GM12878 (cell line): ENCODE measurements around the gene SARDH. TPM values are rescaled to one million over a fixed set of nuclear protein-coding genes. Genes with fewer than 3 reads are reported as not detected.

ENCODE experiments used
- ATAC-seq: fragments of 200-7000 bp; cut with Tn5 transposase; 3 replicates; pipeline ENCODE4 v1.9.1; 2020; ENCODE audit warnings: mild to moderate bottlenecking, moderate library complexity
- BruUV-seq: library from RNA; stranded (reverse); fragments of 400-500 nt; replicated peaks from 2 replicates; lab custom pipeline; 2021; lab: Mats Ljungman, UMichigan
- CTCF ChIA-PET: fragments of 300-600 bp; sonication (Branson Sonifier 250); formaldehyde crosslinking; extraction: SDS; loops from one replicate; lab custom pipeline; 2021; ENCODE audit warnings: inconsistent platforms; lab: Yijun Ruan, JAX
- POLR2A ChIA-PET: fragments of 350-600 bp; formaldehyde crosslinking; extraction: SDS; loops from one replicate; lab custom pipeline; 2021; ENCODE audit warnings: inconsistent platforms; lab: Charles Lee
- RAD21 ChIA-PET: fragments of 300-600 bp; sonication (Branson Sonifier 250); formaldehyde crosslinking; loops from one replicate; lab custom pipeline; 2023; ENCODE audit warnings: antibody characterized with exemption; ENCODE audit not compliant: unreplicated experiment; lab: Charles Lee
- SMC1A ChIA-PET: fragments of 300-600 bp; sonication (Branson Sonifier 250); formaldehyde crosslinking; loops from one replicate; lab custom pipeline; 2023; ENCODE audit not compliant: unreplicated experiment, uncharacterized antibody; lab: Charles Lee
- DNase-seq: peaks from one replicate; pipeline ENCODE4 v3.0.0-alpha.2; 2011; ENCODE audit warnings: low read depth, low spot score
- FAIRE-seq: peaks from 3 replicates; lab custom pipeline; 2011; peaks lifted over from hg19 to GRCh38; lab: Jason Lieb, UNC
- H2AFZ ChIP-seq: 2 replicates; pipeline ENCODE4 v1.6.0; 2011; ENCODE audit warnings: low read depth, low read length, control low read depth; ENCODE audit not compliant: control insufficient read depth
- H3K27ac ChIP-seq: 2 replicates; pipeline ENCODE4 v1.5.1; 2011; ENCODE audit warnings: control low read depth; ENCODE audit not compliant: control insufficient read depth, insufficient read depth
- H3K27me3 ChIP-seq, 2 experiments: replicated peaks in 1 of 2; 2 replicates each; pipeline versions ENCODE4 v1.6.0 to v1.6.1; 2011; ENCODE audit warnings: low read length in 1 of 2; ENCODE audit not compliant: control insufficient read depth in 2 of 2, insufficient read depth in 2 of 2
- H3K36me3 ChIP-seq, 2 experiments: 2 replicates each; pipeline ENCODE4 v1.5.1; 2011; ENCODE audit warnings: low read length in 1 of 2; ENCODE audit not compliant: control insufficient read depth in 2 of 2, insufficient read depth in 2 of 2
- H3K4me1 ChIP-seq: 2 replicates; pipeline ENCODE4 v1.6.1; 2011; ENCODE audit warnings: mild to moderate bottlenecking, low read length, moderate library complexity, mixed read lengths; ENCODE audit not compliant: control insufficient read depth, insufficient read depth
- H3K4me2 ChIP-seq: 2 replicates; pipeline ENCODE4 v1.6.0; 2011; ENCODE audit warnings: control low read depth; ENCODE audit not compliant: control insufficient read depth, insufficient read depth
- H3K4me3 ChIP-seq: fragments of 200-600 bp; sonication (generic); 2 replicates; pipeline ENCODE4 v1.5.1; 2016
- H3K79me2 ChIP-seq: 2 replicates; pipeline ENCODE4 v1.6.0; 2011; ENCODE audit warnings: low read length; ENCODE audit not compliant: control insufficient read depth, insufficient read depth
- H3K9ac ChIP-seq: 2 replicates; pipeline ENCODE4 v1.8.0; 2011; ENCODE audit warnings: low read length, control low read depth, mixed read lengths; ENCODE audit not compliant: control insufficient read depth, insufficient read depth
- H3K9me3 ChIP-seq: replicated peaks from 3 replicates; pipeline ENCODE4 v1.5.1; 2011; ENCODE audit warnings: mild to moderate bottlenecking, low read length; ENCODE audit not compliant: control insufficient read depth, insufficient read depth
- H4K20me1 ChIP-seq: 2 replicates; pipeline ENCODE4 v1.6.0; 2011; ENCODE audit not compliant: control insufficient read depth, insufficient read depth
- CHD1 ChIP-seq: IDR thresholded peaks from 2 replicates; pipeline ENCODE4 v1.6.1; 2012; ENCODE audit warnings: low read depth, low read length, improper control_type of control experiment
- CTCF ChIP-seq, 3 experiments: IDR thresholded peaks in 2 of 3; conservative IDR thresholded peaks in 1 of 3; 2 replicates each; pipeline ENCODE4 v1.5.1; 2011; ENCODE audit warnings: low read depth in 3 of 3, low read length in 3 of 3, mild to moderate bottlenecking in 3 of 3, control low read depth in 2 of 3, moderate library complexity in 2 of 3, inconsistent platforms in 1 of 3, mixed read lengths in 1 of 3; ENCODE audit not compliant: control insufficient read depth in 2 of 3, insufficient read depth in 1 of 3; ENCODE audit errors: extremely low read depth in 1 of 3
- EED ChIP-seq: sonication (generic); IDR thresholded peaks from 2 replicates; pipeline ENCODE4 v1.6.1; 2016; ENCODE audit warnings: antibody characterized with exemption, low read depth
- IRF5 ChIP-seq: fragments of 450-650 bp; IDR thresholded peaks from 2 replicates; pipeline ENCODE4 v1.6.1; 2017; ENCODE audit warnings: borderline replicate concordance
- NFXL1 ChIP-seq: fragments of 450-650 bp; IDR thresholded peaks from 2 replicates; pipeline ENCODE4 v1.6.1; 2017; ENCODE audit warnings: antibody characterized with exemption, mild to moderate bottlenecking, borderline replicate concordance
- POU2F2 ChIP-seq: IDR thresholded peaks from 3 replicates; pipeline ENCODE4 v1.6.1; 2011; ENCODE audit warnings: low read depth, mild to moderate bottlenecking, low read length, borderline replicate concordance
- TAF1 ChIP-seq: IDR thresholded peaks from 2 replicates; pipeline ENCODE4 v1.6.1; 2011; ENCODE audit warnings: mild to moderate bottlenecking, low read depth, low read length, borderline replicate concordance
- WRNIP1 ChIP-seq: IDR thresholded peaks from 2 replicates; pipeline ENCODE4 v1.6.1; 2011; ENCODE audit warnings: low read depth, low read length, improper control_type of control experiment, borderline replicate concordance
- ZBTB11 ChIP-seq: fragments of 450-650 bp; formaldehyde crosslinking; IDR thresholded peaks from 2 replicates; pipeline ENCODE4 v1.5.0; 2022; ENCODE audit warnings: mild to moderate bottlenecking, missing genetic modification characterization
- WGBS: methylation state at CpG from one replicate; pipeline ENCODE4 v1.1.6; 2016; ENCODE audit warnings: low lambda C conversion rate; ENCODE audit not compliant: insufficient replicate concordance, insufficient coverage; ENCODE audit errors: missing lambda C conversion rate; 5-methylcytosine and 5-hydroxymethylcytosine counted together
- in situ Hi-C: fragments of 300-500 bp; cut with MboI; formaldehyde crosslinking; loops from 9 replicates; pipeline ENCODE4 v1.14.3; 2018; ENCODE audit warnings: mixed read lengths
- intact Hi-C: fragments of 100-400 bp; cut with micrococcal nuclease; formaldehyde crosslinking; loops from one replicate; pipeline ENCODE4 v1.14.2; 2022; ENCODE audit not compliant: unreplicated experiment
- polyA plus RNA-seq, 11 experiments: library from polyadenylated mRNA; depleted of rRNA in 4 of 11; unstranded in 6 of 11; stranded (reverse) in 5 of 11; fragments of >200 nt; fragmentation: Nextera tagmentation in 4 of 11; fragmentation: Illumina TruSeq in 1 of 11; extraction: Ambion mirVana in 4 of 11; extraction: Trizol in 1 of 11; gene quantifications; 1 replicate in 1 of 11; 2 replicates in 10 of 11; pipeline versions ENCODE4 v1.2.1 to v1.2.3, GENCODE V29; 2011 to 2016; ENCODE audit warnings: inconsistent platforms in 2 of 11, missing spikeins in 2 of 11, low read depth in 1 of 11
- total RNA-seq, 4 experiments: library from RNA; depleted of rRNA in 3 of 4; stranded (reverse); fragments of >200 nt in 3 of 4; fragmentation: Illumina TruSeq in 1 of 4; extraction: Trizol in 1 of 4; gene quantifications; 2 replicates each; pipeline versions ENCODE4 v1.2.1 to v1.2.3, GENCODE V29; 2013 to 2021
- TF ChIP-seq, protein P1 (sequence below): fragments of 450-650 bp; IDR thresholded peaks from 2 replicates; pipeline ENCODE4 v1.6.1; 2016; ENCODE audit warnings: mild to moderate bottlenecking

The SARDH gene
- total and polyA plus RNA-seq, 10 of the 15 experiments (the other 5 are each of a cell fraction or from before 2014, with no cell fraction given) = 0.03 to 0.15 (median 0.10) TPM; not detected in 6

DNA sequence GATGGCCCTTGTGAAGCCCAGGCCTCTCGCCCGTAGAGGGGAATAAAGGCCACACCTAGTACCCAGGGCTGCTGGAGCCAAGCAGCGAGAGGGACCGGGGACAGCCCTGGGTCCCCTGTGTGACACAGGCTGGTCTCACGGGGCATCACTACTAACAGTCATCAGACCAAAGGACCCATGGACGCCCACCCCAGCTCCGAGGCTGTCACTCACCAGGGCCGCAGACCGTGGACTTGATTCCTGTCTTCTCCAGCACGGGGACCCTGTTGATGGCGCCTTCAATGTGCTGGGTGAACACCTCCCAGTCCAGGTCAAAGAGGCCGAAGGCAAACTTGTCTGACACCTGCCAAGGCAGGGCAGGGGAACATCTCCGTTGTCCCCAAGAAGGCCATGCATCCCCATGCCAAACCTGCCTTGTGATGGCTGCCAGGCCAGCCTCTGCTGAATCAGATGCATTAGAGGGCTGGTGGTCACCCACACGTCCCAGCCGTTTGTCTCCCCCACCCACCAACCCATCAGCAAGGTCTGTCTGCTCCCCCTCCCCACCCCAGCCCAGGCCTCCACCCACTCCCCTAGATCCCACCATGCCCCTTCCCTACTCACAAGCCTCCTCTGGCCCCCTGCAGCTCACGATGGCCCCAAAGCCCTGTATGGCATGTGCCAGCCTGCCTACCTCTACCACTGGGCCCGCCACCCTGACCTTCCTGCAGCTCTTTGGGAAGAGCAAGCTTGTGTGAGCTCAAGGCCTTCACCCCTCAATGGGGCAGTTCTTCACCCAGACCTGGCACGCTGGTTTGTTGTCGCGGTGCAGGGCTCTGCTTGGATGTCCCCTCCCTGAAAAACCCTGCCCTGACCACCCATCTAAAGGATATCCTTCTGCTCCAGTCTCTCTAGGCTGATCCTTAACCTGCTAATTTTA, 20.8 kb downstream of the SARDH start:
- FAIRE-seq (no peak), DNase-seq (no peak), ATAC-seq (no peak)
- WGBS = 43% methylated on average over 17 of the region's 20 CpGs
- no peaks in the 10 kb centered on the region for H3K79me2 ChIP-seq
- no peak overlapping the region for H2AFZ ChIP-seq
- RAD21 ChIA-PET = no interaction called here
- in situ Hi-C loops (no loop called here), intact Hi-C loops (no loop called here)
- H3K27ac ChIP-seq = no peak overlapping the region
- peaks cover 0 to 1% of the 10 kb centered on the region in 2 experiments; a peak in 3 of 4 replicates for H3K27me3 ChIP-seq
- no peak overlapping the region for H3K9ac ChIP-seq
- POLR2A ChIA-PET = no interaction called here
- BruUV-seq = no TSS peak
- no peak overlapping the region for H3K4me3 ChIP-seq
- no peaks in the 10 kb centered on the region for H4K20me1 ChIP-seq
- SMC1A ChIA-PET = no interaction called here
- no peaks in the 10 kb centered on the region for H3K36me3 ChIP-seq
- H3K4me2 ChIP-seq = no peak overlapping the region
- no peaks in the 10 kb centered on the region for H3K4me1 ChIP-seq
- CTCF ChIA-PET = interaction anchor here (1.1 kb wide), 1 partner anchor 8 kb away, joined by 3 read pairs; no protein-coding TSS in a partner anchor
- no peaks in the 10 kb centered on the region; the same call in 2 of the 3 replicates for H3K9me3 ChIP-seq
- TF ChIP-seq POU2F2 (no peak), CHD1 (no peak), IRF5 (no peak), CTCF (IDR thresholded peaks at IDR 0.05 in 2 of 3, conservative IDR thresholded peaks at IDR 0.05 in 1 of 3; ENCODE audit: control insufficient read depth in 2 of 3, extremely low read depth in 1 of 3, insufficient read depth in 1 of 3, low read depth in 3 of 3, low read length in 3 of 3) (no peak), TAF1 (no peak), WRNIP1 (no peak), NFXL1 (no peak), ZBTB11 (CRISPR knock-in tag) (no peak), EED (no peak)
- TF ChIP-seq, protein P1, sequence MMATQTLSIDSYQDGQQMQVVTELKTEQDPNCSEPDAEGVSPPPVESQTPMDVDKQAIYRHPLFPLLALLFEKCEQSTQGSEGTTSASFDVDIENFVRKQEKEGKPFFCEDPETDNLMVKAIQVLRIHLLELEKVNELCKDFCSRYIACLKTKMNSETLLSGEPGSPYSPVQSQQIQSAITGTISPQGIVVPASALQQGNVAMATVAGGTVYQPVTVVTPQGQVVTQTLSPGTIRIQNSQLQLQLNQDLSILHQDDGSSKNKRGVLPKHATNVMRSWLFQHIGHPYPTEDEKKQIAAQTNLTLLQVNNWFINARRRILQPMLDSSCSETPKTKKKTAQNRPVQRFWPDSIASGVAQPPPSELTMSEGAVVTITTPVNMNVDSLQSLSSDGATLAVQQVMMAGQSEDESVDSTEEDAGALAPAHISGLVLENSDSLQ = no peak
